Stimulated activated naive B cell treated with anti-CD40 and anti-IgM and Interleukin-4, amounts not matched to agents 10 μg/mL and 1 μg/mL and 100 μg/mL, for 72 hours (primary cell): ENCODE data around the gene RECK.
A peak's percentile ranks its signal among the peaks of the same experiment; 100 is the strongest.
"Not testable (repeated sequence)": the region's sequence is repeated elsewhere in the genome, so short reads cannot be mapped to it uniquely, and the experiment has no call there.

Experiments used
- ATAC-seq, 2 donors: fragments of 150-1000 bp; cut with Tn5 transposase; replicated peaks; 2 replicates each; pipeline ENCODE4 v1.10.0; 2021; ENCODE audit warnings: moderate library complexity in 1 of 2
- DNase-seq: peaks from one replicate; pipeline ENCODE4 v3.0.0; 2021
- H3K27ac Mint-ChIP-seq: one replicate; pipeline ENCODE4 v1.8.0; 2022; ENCODE audit warnings: mild to moderate bottlenecking, mixed read lengths
- H3K27me3 Mint-ChIP-seq, 2 donors: one replicate each; pipeline ENCODE4 v1.8.0; 2022; ENCODE audit warnings: mixed read lengths in 2 of 2
- H3K36me3 Mint-ChIP-seq, 2 donors: one replicate each; pipeline ENCODE4 v1.8.0; 2022; ENCODE audit warnings: mixed read lengths in 2 of 2, mild to moderate bottlenecking in 1 of 2
- H3K4me1 Mint-ChIP-seq, 2 donors: one replicate each; pipeline ENCODE4 v1.8.0; 2022; ENCODE audit warnings: mixed read lengths in 2 of 2, mild to moderate bottlenecking in 1 of 2
- H3K4me3 Mint-ChIP-seq, 2 donors: one replicate each; pipeline ENCODE4 v1.8.0; 2022; ENCODE audit warnings: mild to moderate bottlenecking in 2 of 2, mixed read lengths in 2 of 2, moderate library complexity in 1 of 2
- H3K9me3 Mint-ChIP-seq, 2 donors: one replicate each; pipeline ENCODE4 v1.8.0; 2022; ENCODE audit warnings: mixed read lengths in 2 of 2, mild to moderate bottlenecking in 1 of 2

Gene RECK

GRCh38 chr9:36064448-36065037, 27.8 kb downstream of the RECK start:
- H3K27ac Mint-ChIP-seq: no peak overlapping the region
- peaks cover 2 to 6% of the 10 kb centered on the region in 2 donors for H3K4me1 Mint-ChIP-seq
- no peak overlapping the region for H3K4me3 Mint-ChIP-seq
- peak; percentile 47 to 53 for ATAC-seq
- H3K9me3 Mint-ChIP-seq: no peaks in the 10 kb centered on the region
- DNase-seq: no peak
- peaks cover 11 to 14% of the 10 kb centered on the region in 2 donors for H3K36me3 Mint-ChIP-seq
- no peaks in the 10 kb centered on the region for H3K27me3 Mint-ChIP-seq

GRCh38 chr9:36074055-36074454, 37.3 kb downstream of the RECK start:
- H3K4me1 Mint-ChIP-seq: no peaks in the 10 kb centered on the region
- ATAC-seq (no peak), DNase-seq (no peak)
- H3K9me3 Mint-ChIP-seq: no peaks in the 10 kb centered on the region
- no peak overlapping the region for H3K27ac Mint-ChIP-seq
- peaks cover 0 to 6% of the 10 kb centered on the region in 2 donors for H3K36me3 Mint-ChIP-seq
- H3K27me3 Mint-ChIP-seq: no peaks in the 10 kb centered on the region
- no peak overlapping the region for H3K4me3 Mint-ChIP-seq

- no peak for DNase-seq
- no peaks in the 10 kb centered on the region for H3K27me3 Mint-ChIP-seq
- H3K36me3 Mint-ChIP-seq: no peaks in the 10 kb centered on the region
- ATAC-seq: no peak
- no peak overlapping the region for H3K4me3 Mint-ChIP-seq
- no peak overlapping the region for H3K27ac Mint-ChIP-seq
- no peaks in the 10 kb centered on the region for H3K4me1 Mint-ChIP-seq
- H3K9me3 Mint-ChIP-seq: no peaks in the 10 kb centered on the region
Measured at GRCh38 chr9:36074870-36075532, 38.3 kb downstream of the RECK start.

DNA sequence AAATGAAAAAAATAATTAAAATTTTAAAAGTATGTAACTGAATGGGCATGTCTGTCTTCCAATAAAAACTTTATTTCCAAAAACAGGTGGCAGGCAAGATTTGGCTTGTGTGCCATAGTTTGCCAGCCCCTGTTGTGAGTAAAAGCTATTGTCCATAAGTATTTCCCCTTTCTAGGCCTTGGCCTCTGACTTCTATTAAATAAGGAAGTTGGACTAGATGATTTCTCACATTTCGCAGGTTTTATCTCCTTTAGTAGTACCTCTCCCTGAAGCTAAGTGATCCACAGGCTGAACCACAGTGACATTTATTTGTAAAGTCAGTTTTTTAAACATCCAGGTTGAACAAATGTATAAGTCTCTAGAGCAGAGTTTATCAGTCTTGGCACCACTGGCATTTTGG, 41.3 kb downstream of the RECK start:
- Mint-ChIP-seq H3K4me1 (no peaks in the 10 kb centered on the region), H3K4me3 (no peak overlapping the region), H3K9me3 (no peaks in the 10 kb centered on the region), H3K27me3 (no peaks in the 10 kb centered on the region), H3K27ac (no peak overlapping the region), H3K36me3 (no peaks in the 10 kb centered on the region)
- ATAC-seq (no peak), DNase-seq (no peak)

GRCh38 chr9:36080519-36080918, 43.8 kb downstream of the RECK start:
- no peaks in the 10 kb centered on the region for H3K4me1 Mint-ChIP-seq
- no peak for DNase-seq
- no peaks in the 10 kb centered on the region for H3K27me3 Mint-ChIP-seq
- H3K9me3 Mint-ChIP-seq: no peaks in the 10 kb centered on the region
- H3K4me3 Mint-ChIP-seq: no peak overlapping the region
- no peak overlapping the region for H3K27ac Mint-ChIP-seq
- ATAC-seq: no peak
- H3K36me3 Mint-ChIP-seq: peaks cover 3 to 7% of the 10 kb centered on the region in 2 donors

- Mint-ChIP-seq H3K36me3 (peaks cover 8 to 13% of the 10 kb centered on the region in 2 donors), H3K27ac (no peak overlapping the region), H3K4me3 (no peak overlapping the region), H3K9me3 (no peaks in the 10 kb centered on the region), H3K4me1 (no peaks in the 10 kb centered on the region), H3K27me3 (no peaks in the 10 kb centered on the region)
- no peak for DNase-seq
- ATAC-seq: no peak
Measured at GRCh38 chr9:36082931-36083330, 46.2 kb downstream of the RECK start.

GRCh38 chr9:36086442-36086841, 49.7 kb downstream of the RECK start:
- no peak overlapping the region for H3K4me3 Mint-ChIP-seq
- peaks cover 0 to under 1% of the 10 kb centered on the region in 2 donors for H3K4me1 Mint-ChIP-seq
- H3K9me3 Mint-ChIP-seq: no peaks in the 10 kb centered on the region
- ATAC-seq (no peak), DNase-seq (no peak)
- no peak overlapping the region for H3K27ac Mint-ChIP-seq
- H3K27me3 Mint-ChIP-seq: no peaks in the 10 kb centered on the region
- peaks cover 8 to 13% of the 10 kb centered on the region in 2 donors for H3K36me3 Mint-ChIP-seq

GRCh38 chr9:36087054-36087453, 50.3 kb downstream of the RECK start:
- H3K4me3 Mint-ChIP-seq, H3K27me3 Mint-ChIP-seq, ATAC-seq, H3K4me1 Mint-ChIP-seq, DNase-seq, H3K9me3 Mint-ChIP-seq, H3K27ac Mint-ChIP-seq: not testable (repeated sequence)
- peaks cover 9 to 17% of the 10 kb centered on the region in 2 donors for H3K36me3 Mint-ChIP-seq

DNA sequence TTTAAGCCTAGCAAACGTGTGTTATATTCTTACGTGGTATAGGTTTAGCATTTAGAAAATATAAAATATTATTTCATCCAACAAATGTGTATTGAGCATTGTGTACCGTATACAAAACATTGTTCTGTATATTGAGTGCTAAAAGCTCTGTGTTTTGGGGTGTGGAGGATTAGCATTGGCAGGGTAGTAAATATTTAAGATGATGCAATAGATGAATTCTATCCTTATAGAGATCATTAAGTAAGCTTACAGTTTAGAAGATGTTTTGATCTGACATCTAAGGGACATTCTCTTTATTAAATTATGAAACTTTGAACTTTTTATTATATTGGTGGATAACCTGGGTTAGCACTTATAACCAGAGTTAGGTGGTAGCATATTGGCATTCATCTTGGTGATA, 51.3 kb downstream of the RECK start:
- peaks cover 3 to 5% of the 10 kb centered on the region in 2 donors for H3K9me3 Mint-ChIP-seq
- DNase-seq: no peak
- no peak overlapping the region for H3K27ac Mint-ChIP-seq
- H3K4me1 Mint-ChIP-seq: peaks cover 7 to 15% of the 10 kb centered on the region in 2 donors
- H3K36me3 Mint-ChIP-seq: peaks cover 11 to 22% of the 10 kb centered on the region in 2 donors
- H3K27me3 Mint-ChIP-seq: no peaks in the 10 kb centered on the region
- no peak overlapping the region for H3K4me3 Mint-ChIP-seq
- ATAC-seq: no peak

DNA sequence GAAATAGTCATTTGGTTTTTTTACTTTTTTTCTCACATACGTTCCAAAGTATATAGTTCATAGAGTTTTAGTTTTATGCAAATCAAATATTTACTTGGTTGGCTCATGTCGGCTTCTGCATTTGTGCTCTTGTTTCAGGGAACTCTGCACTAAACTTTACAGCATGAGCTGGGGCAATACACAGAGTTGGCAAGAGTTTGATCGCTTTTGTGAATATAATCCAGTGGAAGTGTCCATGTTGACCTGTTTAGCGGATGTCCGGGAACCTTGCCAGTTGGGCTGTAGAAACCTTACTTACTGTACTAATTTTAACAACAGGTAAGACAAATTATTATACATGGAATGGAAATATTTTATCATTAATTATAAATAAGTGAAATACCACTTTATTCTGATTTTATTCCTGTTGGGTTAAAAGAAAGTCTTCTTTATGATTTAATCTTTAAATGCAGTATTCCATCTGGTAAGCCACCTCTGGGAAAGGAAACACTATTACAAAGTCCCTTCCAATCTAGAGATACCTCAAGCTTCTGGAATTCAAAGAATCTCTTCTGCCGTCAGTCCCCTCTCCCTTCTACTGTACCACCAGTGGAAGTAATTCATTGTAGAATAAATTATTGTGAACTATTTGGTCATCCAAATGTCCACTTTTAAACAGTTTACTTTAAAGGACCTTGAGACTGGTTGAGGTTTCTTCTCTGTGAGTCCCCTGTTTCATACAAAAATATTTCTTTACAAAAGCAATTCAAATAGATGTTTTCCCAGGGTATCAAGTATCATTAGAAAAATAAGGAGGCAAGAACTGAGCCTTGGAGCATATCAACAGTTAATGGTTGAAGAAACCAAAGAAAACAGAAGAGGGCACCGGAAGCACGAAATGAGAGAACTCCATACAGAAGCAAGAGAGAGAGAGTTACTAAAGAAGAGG, 54.6 kb downstream of the RECK start:
- DNase-seq (no peak), ATAC-seq (no peak)
- peak overlapping the region; percentile 20 for H3K27ac Mint-ChIP-seq
- peaks cover 7 to 17% of the 10 kb centered on the region in 2 donors for H3K4me1 Mint-ChIP-seq
- H3K36me3 Mint-ChIP-seq: peaks cover 6 to 12% of the 10 kb centered on the region in 2 donors
- no peaks in the 10 kb centered on the region for H3K27me3 Mint-ChIP-seq
- no peak overlapping the region for H3K4me3 Mint-ChIP-seq
- H3K9me3 Mint-ChIP-seq: peaks cover 3 to 5% of the 10 kb centered on the region in 2 donors

- H3K36me3 Mint-ChIP-seq: peaks cover 3 to 9% of the 10 kb centered on the region in 2 donors
- H3K27me3 Mint-ChIP-seq: no peaks in the 10 kb centered on the region
- H3K27ac Mint-ChIP-seq: no peak overlapping the region
- DNase-seq: no peak
- no peak for ATAC-seq
- H3K4me3 Mint-ChIP-seq: no peak overlapping the region
- peaks cover 3 to 5% of the 10 kb centered on the region in 2 donors for H3K9me3 Mint-ChIP-seq
- peaks cover 7 to 17% of the 10 kb centered on the region in 2 donors for H3K4me1 Mint-ChIP-seq
Measured at GRCh38 chr9:36092014-36092413, 55.3 kb downstream of the RECK start.

- H3K4me3 Mint-ChIP-seq: no peak overlapping the region
Measured at GRCh38 chr9:36092509-36093215, 55.9 kb downstream of the RECK start.

GRCh38 chr9:36093384-36093783, 56.7 kb downstream of the RECK start:
- Mint-ChIP-seq H3K27ac (no peak overlapping the region), H3K36me3 (peaks cover 3 to 9% of the 10 kb centered on the region in 2 donors), H3K4me3 (no peak overlapping the region), H3K9me3 (peaks cover 3 to 5% of the 10 kb centered on the region in 2 donors), H3K27me3 (no peaks in the 10 kb centered on the region), H3K4me1 (peaks cover 7 to 17% of the 10 kb centered on the region in 2 donors)
- DNase-seq (no peak), ATAC-seq (no peak)

More at GRCh38 chr9:36092509-36093215, 55.9 kb downstream of the RECK start:
- ATAC-seq: peak; percentile 97 to 98
- Mint-ChIP-seq H3K27me3 (no peaks in the 10 kb centered on the region), H3K9me3 (peaks cover 3 to 5% of the 10 kb centered on the region in 2 donors), H3K27ac (peak overlapping the region; percentile 88), H3K36me3 (peaks cover 3 to 9% of the 10 kb centered on the region in 2 donors), H3K4me1 (peaks cover 7 to 17% of the 10 kb centered on the region in 2 donors)
- peak; percentile 24 for DNase-seq

- Mint-ChIP-seq H3K36me3 (no peaks in the 10 kb centered on the region), H3K9me3 (no peaks in the 10 kb centered on the region), H3K27me3 (no peaks in the 10 kb centered on the region), H3K4me1 (peaks cover 0 to 3% of the 10 kb centered on the region in 2 donors), H3K27ac (no peak overlapping the region), H3K4me3 (no peak overlapping the region)
- ATAC-seq: no peak
- no peak for DNase-seq
Measured at GRCh38 chr9:36099718-36100117, 63.0 kb downstream of the RECK start.
